Stimulated activated naive CD8-positive, alpha-beta T cell treated with anti-CD3 and anti-CD28 coated beads, Interleukin-15, amount 100 ng/mL, for 72 hours (primary cell): ENCODE measurements around the gene GRM8.
"Not testable (repeated sequence)": the region's sequence is repeated elsewhere in the genome, so short reads cannot be mapped to it uniquely, and the experiment has no call there.

Experiments
- ATAC-seq: fragments of 150-1000 bp; cut with Tn5 transposase; 2 replicates; pipeline ENCODE4 v1.10.0; 2021; ENCODE audit warnings: mild to moderate bottlenecking, moderate library complexity
- DNase-seq, 2 donors: peaks; one replicate each; pipeline ENCODE4 v3.0.0; 2021 to 2022
- H3K27ac Mint-ChIP-seq, 2 donors: one replicate each; pipeline ENCODE4 v1.8.0; 2022; ENCODE audit warnings: mild to moderate bottlenecking in 2 of 2, mixed read lengths in 2 of 2, moderate library complexity in 2 of 2
- H3K27me3 Mint-ChIP-seq: one replicate; pipeline ENCODE4 v1.8.0; 2022; ENCODE audit warnings: mixed read lengths
- H3K4me1 Mint-ChIP-seq: one replicate; pipeline ENCODE4 v1.8.0; 2022; ENCODE audit warnings: mild to moderate bottlenecking, mixed read lengths
- H3K4me3 Mint-ChIP-seq, 2 donors: one replicate each; pipeline ENCODE4 v1.8.0; 2022; ENCODE audit warnings: mild to moderate bottlenecking in 2 of 2, mixed read lengths in 2 of 2, moderate library complexity in 1 of 2
- H3K9me3 Mint-ChIP-seq, 2 donors: one replicate each; pipeline ENCODE4 v1.8.0; 2022; ENCODE audit warnings: mixed read lengths in 2 of 2

Gene GRM8

GRCh38 chr7:126972571-126972970, 280.2 kb downstream of the GRM8 start:
- peaks cover 4% of the 10 kb centered on the region for H3K27me3 Mint-ChIP-seq
- no peak for ATAC-seq
- H3K27ac Mint-ChIP-seq = no peak overlapping the region
- no peak for DNase-seq
- no peak overlapping the region for H3K4me3 Mint-ChIP-seq
- no peaks in the 10 kb centered on the region for H3K9me3 Mint-ChIP-seq
- H3K4me1 Mint-ChIP-seq = no peaks in the 10 kb centered on the region

DNA sequence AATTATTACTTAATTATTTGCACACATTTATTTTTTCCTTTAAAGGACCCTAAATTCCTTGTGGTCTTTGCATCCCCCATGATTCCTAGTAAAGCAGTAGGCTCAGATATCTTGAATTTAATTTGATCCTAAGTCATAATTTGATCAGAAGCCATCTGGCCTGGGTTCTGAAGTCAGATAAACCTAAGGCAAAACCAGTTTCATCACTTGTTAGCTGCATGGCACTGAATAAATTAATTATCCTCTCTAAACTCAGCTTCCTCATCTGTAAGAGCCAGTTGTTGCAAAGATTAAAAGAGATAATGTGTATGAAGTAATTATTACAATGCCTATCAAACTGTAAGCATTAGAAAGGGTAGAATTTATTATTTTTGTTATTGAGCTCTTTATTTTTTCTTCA, 293.1 kb downstream of the GRM8 start:
- ATAC-seq = no peak
- H3K27ac Mint-ChIP-seq = no peak overlapping the region

DNA sequence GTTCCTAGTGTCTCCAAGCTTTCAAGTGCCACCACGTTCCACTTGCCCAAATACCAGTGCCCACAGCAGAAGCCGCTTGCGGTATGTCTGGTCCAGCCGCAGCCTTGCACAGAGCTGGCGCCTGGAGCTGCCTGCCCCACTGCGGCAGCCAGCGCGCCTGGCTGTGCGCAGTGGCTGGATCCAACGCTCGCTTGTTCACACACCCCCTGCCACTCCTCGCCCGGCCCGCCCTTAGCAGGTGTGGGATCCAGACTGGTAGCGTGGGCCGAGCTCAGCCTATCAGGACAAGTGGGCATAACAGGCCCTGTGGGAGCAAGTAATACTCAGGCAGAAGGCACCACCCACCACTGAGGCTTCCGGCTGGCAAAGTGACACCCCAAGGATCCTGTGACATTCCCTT, 294.4 kb downstream of the GRM8 start:
- Mint-ChIP-seq H3K27me3 (peaks cover 15% of the 10 kb centered on the region), H3K9me3 (no peaks in the 10 kb centered on the region), H3K4me1 (no peaks in the 10 kb centered on the region), H3K27ac (no peak overlapping the region), H3K4me3 (no peak overlapping the region)
- DNase-seq (no peak), ATAC-seq (peak; percentile 43)

More for the DNA sequence above, 293.1 kb downstream of the GRM8 start:
- peaks cover 26% of the 10 kb centered on the region for H3K27me3 Mint-ChIP-seq
- H3K9me3 Mint-ChIP-seq = no peaks in the 10 kb centered on the region
- no peaks in the 10 kb centered on the region for H3K4me1 Mint-ChIP-seq
- no peak for DNase-seq
- no peak overlapping the region for H3K4me3 Mint-ChIP-seq

DNA sequence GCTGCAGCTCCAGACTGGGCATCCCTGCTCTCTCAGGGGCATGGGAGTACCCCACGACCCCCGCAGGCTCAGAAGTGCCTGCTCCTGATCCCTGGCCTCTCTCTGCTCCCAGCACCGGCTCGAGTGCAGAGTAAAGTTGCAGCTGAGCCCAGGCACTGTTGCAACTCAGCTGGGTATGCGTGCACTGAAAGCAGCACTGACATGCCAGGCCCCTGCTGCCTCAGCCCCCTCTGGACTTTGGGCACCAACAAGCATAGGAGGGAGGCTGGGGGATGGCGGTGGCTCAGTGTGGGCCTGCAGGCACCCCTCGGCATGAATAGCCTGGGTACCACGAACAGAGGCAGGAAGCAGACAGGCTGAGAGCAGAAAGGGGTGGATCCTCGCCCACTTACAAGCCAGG, 295.3 kb downstream of the GRM8 start:
- H3K4me3 Mint-ChIP-seq = no peak overlapping the region
- H3K27me3 Mint-ChIP-seq = peaks cover 14% of the 10 kb centered on the region
- no peaks in the 10 kb centered on the region for H3K9me3 Mint-ChIP-seq
- no peaks in the 10 kb centered on the region for H3K4me1 Mint-ChIP-seq
- ATAC-seq (peak; percentile 9), DNase-seq (no peak)
- no peak overlapping the region for H3K27ac Mint-ChIP-seq

DNA sequence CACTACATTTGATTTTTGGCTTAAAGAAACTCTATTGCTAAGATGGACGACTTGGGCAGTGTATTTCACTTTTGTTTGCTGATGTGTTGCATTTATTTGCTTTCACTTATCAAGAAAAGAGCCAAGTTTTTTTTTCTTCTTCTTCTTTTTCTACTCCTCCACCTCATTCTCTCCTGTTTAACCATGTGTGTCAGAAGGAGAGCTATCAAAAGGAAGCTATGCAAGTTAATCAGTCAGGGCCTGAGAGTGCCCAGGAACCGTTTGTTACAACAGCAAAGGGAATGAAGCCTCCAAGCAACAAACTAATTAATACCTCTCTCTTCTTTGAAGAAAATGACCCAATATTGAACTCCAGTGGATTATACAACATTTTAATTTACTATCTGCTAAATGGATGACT, 299.3 kb downstream of the GRM8 start:
- peaks cover 7% of the 10 kb centered on the region for H3K27me3 Mint-ChIP-seq
- H3K9me3 Mint-ChIP-seq = no peaks in the 10 kb centered on the region
- H3K4me1 Mint-ChIP-seq = no peaks in the 10 kb centered on the region
- no peak for ATAC-seq
- H3K4me3 Mint-ChIP-seq = no peak overlapping the region
- no peak for DNase-seq
- H3K27ac Mint-ChIP-seq = no peak overlapping the region

DNA sequence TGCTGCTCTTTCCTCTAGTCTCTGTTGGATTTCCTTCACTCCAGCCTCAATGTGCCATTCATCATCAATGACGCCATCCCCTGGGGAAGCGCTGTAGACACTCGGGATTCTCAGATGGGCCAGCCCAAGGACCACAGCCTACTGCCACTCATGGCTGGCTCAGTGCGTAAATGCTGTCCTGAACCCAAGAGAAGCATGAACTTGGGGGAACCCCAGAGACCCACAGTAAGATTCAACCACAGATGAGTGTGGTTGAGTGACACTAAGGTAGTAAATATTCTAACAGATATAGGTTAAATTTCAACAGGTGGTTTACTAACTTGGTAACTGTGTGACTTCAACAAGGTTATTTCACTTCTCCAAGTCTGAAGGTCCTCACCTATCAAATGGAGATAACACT, 304.1 kb downstream of the GRM8 start:
- no peak for ATAC-seq
- Mint-ChIP-seq H3K9me3 (no peaks in the 10 kb centered on the region), H3K4me1 (no peaks in the 10 kb centered on the region), H3K4me3 (no peak overlapping the region), H3K27me3 (no peaks in the 10 kb centered on the region), H3K27ac (no peak overlapping the region)
- DNase-seq = no peak

DNA sequence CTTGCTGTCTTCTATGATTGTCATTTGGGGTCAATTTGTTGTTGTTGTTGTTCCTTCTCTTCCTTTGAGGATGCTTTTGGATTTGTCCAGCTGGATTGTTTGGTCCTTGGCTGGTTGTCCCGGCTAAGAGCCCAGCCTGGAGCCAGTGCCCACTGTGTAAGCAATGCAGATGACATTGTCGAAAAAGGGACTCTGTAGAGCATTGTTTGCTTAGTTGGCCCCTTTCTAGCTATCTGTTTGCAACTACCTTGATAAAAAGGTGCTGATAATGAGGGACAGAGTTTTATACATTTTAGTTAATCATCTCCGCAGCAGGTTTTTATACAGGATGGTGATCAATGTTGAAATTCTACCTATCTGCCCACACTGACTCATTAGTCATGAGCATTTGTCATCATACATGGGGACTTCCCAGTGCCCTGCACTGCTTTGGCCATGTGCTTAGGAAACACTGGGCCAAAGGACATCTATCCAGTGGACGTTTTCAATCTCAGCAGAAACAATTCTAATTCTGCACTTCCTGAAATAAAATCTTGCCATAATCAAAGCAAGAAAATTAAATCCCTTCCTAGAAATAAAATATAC, 311.9 kb downstream of the GRM8 start:
- DNase-seq (no peak), ATAC-seq (no peak)
- Mint-ChIP-seq H3K27ac (no peak overlapping the region), H3K27me3 (peaks cover 14% of the 10 kb centered on the region), H3K4me3 (no peak overlapping the region), H3K9me3 (no peaks in the 10 kb centered on the region), H3K4me1 (no peaks in the 10 kb centered on the region)

DNA sequence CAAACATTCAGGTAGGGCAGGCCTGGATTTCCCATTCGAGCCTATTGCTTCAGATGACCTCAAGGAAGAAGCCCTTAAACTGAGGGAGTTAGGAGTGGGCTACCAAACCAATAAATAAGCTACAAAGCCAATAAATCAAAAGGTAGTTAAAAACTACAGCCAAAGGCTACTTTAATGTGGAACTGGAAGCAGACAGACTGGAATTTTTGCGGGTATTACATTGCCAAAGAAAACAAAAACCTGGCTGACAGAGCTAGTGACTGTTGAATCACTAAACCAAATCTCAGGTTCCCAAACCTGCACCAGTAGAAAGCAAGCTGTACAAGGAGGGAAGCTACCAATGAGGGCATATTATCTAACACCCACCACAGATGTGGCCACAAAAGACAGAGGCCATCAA, 315.6 kb downstream of the GRM8 start:
- ATAC-seq (no peak), DNase-seq (no peak)
- Mint-ChIP-seq H3K9me3 (no peaks in the 10 kb centered on the region), H3K27ac (no peak overlapping the region), H3K4me1 (no peaks in the 10 kb centered on the region), H3K27me3 (peaks cover 14% of the 10 kb centered on the region), H3K4me3 (no peak overlapping the region)

DNA sequence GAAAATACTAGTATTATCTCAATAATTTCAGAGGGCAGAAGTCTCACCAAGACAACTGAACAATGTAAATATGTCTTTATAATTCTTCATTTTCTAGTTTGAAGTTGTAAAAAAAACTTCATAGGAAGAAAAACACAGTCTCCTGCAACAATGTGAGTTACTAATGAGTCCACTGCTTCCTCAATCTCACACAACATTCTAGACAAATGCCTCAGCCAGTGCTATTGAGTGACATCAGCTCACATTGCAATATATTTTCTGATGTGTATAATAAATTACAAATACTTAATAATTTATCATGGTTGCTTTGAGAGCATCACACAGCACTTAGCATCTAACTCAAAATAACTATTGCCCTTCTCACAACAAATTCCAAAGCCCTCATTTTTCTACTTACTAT, 321.2 kb downstream of the GRM8 start:
- H3K27me3 Mint-ChIP-seq = no peaks in the 10 kb centered on the region
- no peak overlapping the region for H3K4me3 Mint-ChIP-seq
- no peaks in the 10 kb centered on the region for H3K4me1 Mint-ChIP-seq
- H3K9me3 Mint-ChIP-seq = no peaks in the 10 kb centered on the region
- no peak overlapping the region for H3K27ac Mint-ChIP-seq
- ATAC-seq (no peak), DNase-seq (no peak)

GRCh38 chr7:126930166-126930565, 322.6 kb downstream of the GRM8 start:
- Mint-ChIP-seq H3K4me1 (no peaks in the 10 kb centered on the region), H3K9me3 (no peaks in the 10 kb centered on the region), H3K27me3 (no peaks in the 10 kb centered on the region), H3K27ac (no peak overlapping the region), H3K4me3 (no peak overlapping the region)
- DNase-seq (no peak), ATAC-seq (no peak)

- H3K4me1 Mint-ChIP-seq = no peaks in the 10 kb centered on the region
- no peak overlapping the region for H3K27ac Mint-ChIP-seq
- DNase-seq (no peak), ATAC-seq (no peak)
- H3K4me3 Mint-ChIP-seq = no peak overlapping the region
- no peaks in the 10 kb centered on the region for H3K9me3 Mint-ChIP-seq
- no peaks in the 10 kb centered on the region for H3K27me3 Mint-ChIP-seq
These were observed 328.3 kb downstream of the GRM8 start for GRCh38 chr7:126924477-126924876.

GRCh38 chr7:126911627-126912026, 341.1 kb downstream of the GRM8 start:
- DNase-seq, H3K4me3 Mint-ChIP-seq, H3K27ac Mint-ChIP-seq, H3K4me1 Mint-ChIP-seq, H3K27me3 Mint-ChIP-seq, ATAC-seq, H3K9me3 Mint-ChIP-seq: not testable (repeated sequence)

- not testable (repeated sequence) for H3K27ac Mint-ChIP-seq, ATAC-seq, DNase-seq, H3K4me3 Mint-ChIP-seq, H3K9me3 Mint-ChIP-seq, H3K4me1 Mint-ChIP-seq, H3K27me3 Mint-ChIP-seq
These were observed 344.2 kb downstream of the GRM8 start for GRCh38 chr7:126908564-126908963.

GRCh38 chr7:126907657-126908056, 345.1 kb downstream of the GRM8 start:
- H3K9me3 Mint-ChIP-seq, H3K27ac Mint-ChIP-seq, H3K4me1 Mint-ChIP-seq: not testable (repeated sequence)

DNA sequence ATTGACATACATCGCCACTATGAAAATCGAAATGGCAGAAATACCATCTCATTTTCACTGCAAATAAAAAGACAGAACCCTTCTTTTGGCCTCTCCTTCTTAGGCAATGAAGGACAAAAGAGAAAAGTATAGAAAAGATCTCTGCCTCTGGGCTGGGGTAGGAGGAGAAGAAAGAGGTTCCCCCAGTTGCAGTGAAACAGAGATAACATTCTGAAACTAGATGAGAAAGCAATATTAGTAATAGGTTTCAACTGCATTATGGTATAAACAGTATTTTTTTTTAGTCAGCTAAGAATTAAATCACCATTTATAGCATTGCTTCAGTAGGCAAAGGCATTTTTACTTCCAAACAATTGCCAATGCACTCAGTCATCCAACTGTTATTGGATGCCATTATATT, 347.5 kb downstream of the GRM8 start:
- H3K27ac Mint-ChIP-seq, H3K9me3 Mint-ChIP-seq, H3K4me1 Mint-ChIP-seq, H3K4me3 Mint-ChIP-seq, DNase-seq, H3K27me3 Mint-ChIP-seq, ATAC-seq: not testable (repeated sequence)

More at GRCh38 chr7:126907657-126908056, 345.1 kb downstream of the GRM8 start:
- DNase-seq, ATAC-seq, H3K4me3 Mint-ChIP-seq, H3K27me3 Mint-ChIP-seq: not testable (repeated sequence)

- ATAC-seq, H3K9me3 Mint-ChIP-seq, H3K27me3 Mint-ChIP-seq, H3K4me1 Mint-ChIP-seq, H3K4me3 Mint-ChIP-seq, DNase-seq, H3K27ac Mint-ChIP-seq: not testable (repeated sequence)
These were observed 351.5 kb downstream of the GRM8 start for GRCh38 chr7:126901041-126901765.

GRCh38 chr7:126887980-126888379, 364.8 kb downstream of the GRM8 start:
- H3K4me3 Mint-ChIP-seq, ATAC-seq, H3K9me3 Mint-ChIP-seq, H3K27ac Mint-ChIP-seq, H3K4me1 Mint-ChIP-seq, H3K27me3 Mint-ChIP-seq, DNase-seq: not testable (repeated sequence)
